Myocyte (in vitro differentiated cells): ENCODE results near the gene IGF2R. TPM values are rescaled to one million over a fixed set of nuclear protein-coding genes. Genes with fewer than 3 reads are reported as not detected.

Source experiments
- total RNA-seq: library from RNA; depleted of rRNA; stranded (reverse); fragments of >200 nt; gene quantifications from 2 replicates; pipeline ENCODE4 v1.2.3, GENCODE V29; 2014

Gene IGF2R
- total RNA-seq, 1 donor from 2014 or later, result 81.3 TPM

Other genes with a start within 250 kb of the IGF2R start
- 64.8 and 68.4 TPM in 2 replicates for gene WTAP, start 241.6 kb upstream of the IGF2R start, total RNA-seq
- gene ACAT2, start 207.0 kb upstream of the IGF2R start, total RNA-seq, result 13.9 and 27.0 TPM in 2 replicates
- 224 and 282 TPM in 2 replicates for gene TCP1, start 179.5 kb upstream of the IGF2R start, total RNA-seq
- gene MRPL18, start 178.6 kb upstream of the IGF2R start, total RNA-seq, result 78.3 and 106 TPM in 2 replicates
- gene PNLDC1, start 168.8 kb upstream of the IGF2R start, total RNA-seq, result not detected in 2 replicates
- gene MAS1, start 78.1 kb upstream of the IGF2R start, total RNA-seq, result under 0.01 TPM in 1 of 2 replicates, not detected in the other
- 0.19 and 0.31 TPM in 2 replicates for gene SLC22A1, start 152.7 kb downstream of the IGF2R start, total RNA-seq